Upper lobe of left lung (tissue), 6 donors: ENCODE measurements around the gene RASGEF1C. TPM values are rescaled to one million over a fixed set of nuclear protein-coding genes. Genes with fewer than 3 reads are reported as not detected.
A peak's percentile ranks its signal among the peaks of the same experiment; 100 is the strongest.

Experiments used
- ATAC-seq, 2 donors: fragments of 200-7000 bp; cut with Tn5 transposase; one replicate each; pipeline ENCODE4 v1.9.1; 2022; ENCODE audit warnings: mild to moderate bottlenecking in 2 of 2, moderate library complexity in 2 of 2; ENCODE audit not compliant: low FRiP score in 2 of 2
- DNase-seq, 2 donors: peaks; one replicate each; pipeline ENCODE4 v3.0.0-alpha.2; 2019 to 2020
- H3K27ac ChIP-seq, 4 donors: fragments of 200-600 bp; sonication (generic); one replicate each; pipeline ENCODE4 v1.5.1; 2016 to 2019
- H3K27me3 ChIP-seq, 4 donors: fragments of 200-600 bp; sonication (generic); one replicate each; pipeline ENCODE4 v1.5.1; 2017 to 2019
- H3K36me3 ChIP-seq, 4 donors: fragments of 200-600 bp; sonication (generic); one replicate each; pipeline ENCODE4 v1.5.1; 2016 to 2019
- H3K4me1 ChIP-seq, 4 donors: fragments of 200-600 bp; sonication (generic); one replicate each; pipeline ENCODE4 v1.5.1; 2018 to 2019
- H3K4me3 ChIP-seq, 4 donors: fragments of 200-600 bp; sonication (generic); one replicate each; pipeline ENCODE4 v1.5.1; 2017 to 2019; ENCODE audit warnings: mild to moderate bottlenecking in 2 of 4, moderate library complexity in 1 of 4
- H3K9me3 ChIP-seq, 4 donors: fragments of 200-600 bp; sonication (generic); one replicate each; pipeline ENCODE4 v1.5.1; 2018 to 2019
- EP300 ChIP-seq, 4 donors: sonication (generic); formaldehyde crosslinking; IDR thresholded peaks; one replicate each; pipeline ENCODE4 v1.5.1; 2017; ENCODE audit warnings: antibody characterized with exemption in 4 of 4, control low read depth in 2 of 4
- POLR2A ChIP-seq, 4 donors: fragments of 450-650 bp; IDR thresholded peaks; one replicate each; pipeline ENCODE4 v1.5.1; 2016 to 2017; ENCODE audit warnings: antibody characterized with exemption in 4 of 4, mild to moderate bottlenecking in 2 of 4
- POLR2AphosphoS5 ChIP-seq, 2 donors: sonication (generic); formaldehyde crosslinking; IDR thresholded peaks; one replicate each; pipeline ENCODE4 v1.5.1; 2017; ENCODE audit warnings: antibody characterized with exemption in 2 of 2
- WGBS, 2 donors: methylation state at CpG; one replicate each; pipeline ENCODE4 v1.1.5; 2017 to 2018; 5-methylcytosine and 5-hydroxymethylcytosine counted together
- total RNA-seq, 6 donors: library from RNA; depleted of rRNA in 4 of 6; stranded (reverse); fragments of >200 nt in 4 of 6; gene quantifications; one replicate each; pipeline versions ENCODE4 v1.1.0 to v1.2.1, GENCODE V29; 2016 to 2021
- TF ChIP-seq, protein P1 (sequence below), 6 experiments: fragments of 450-650 bp in 4 of 6; fragments of 200-600 bp in 2 of 6; sonication (generic) in 2 of 6; IDR thresholded peaks; one replicate each; pipeline ENCODE4 v1.5.1; 2016 to 2019; ENCODE audit warnings: antibody characterized with exemption in 6 of 6
- donor health status: DM: no; HTN: no; CAD: no; lungs with moderate emphysema.
- donor health status: DM: no; HTN: yes; CAD: no; lungs with severe emphysema.

The RASGEF1C gene
- total RNA-seq, 6 donors from 2014 or later, result not detected

DNA sequence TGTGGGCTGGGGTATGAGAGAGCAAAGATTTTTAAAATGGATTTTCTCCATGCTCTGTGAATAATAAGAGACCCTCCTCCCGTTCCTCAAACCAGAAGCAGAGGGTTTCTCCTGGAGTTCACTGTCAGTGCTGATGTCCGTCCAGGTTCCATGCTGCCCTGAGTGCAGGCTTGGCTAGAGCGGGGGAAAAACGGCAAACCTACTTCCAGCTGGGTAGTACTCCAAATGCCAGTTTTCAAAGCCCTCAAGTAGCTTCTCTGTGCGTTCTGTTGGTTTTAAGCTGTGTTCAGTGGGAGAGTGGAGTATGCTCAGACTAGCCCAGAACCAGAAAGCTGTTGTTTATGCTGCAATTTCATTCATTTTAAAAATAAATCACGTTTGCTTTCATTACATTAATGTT, 40.3 kb downstream of the RASGEF1C start:
- no peaks in the 10 kb centered on the region for H3K36me3 ChIP-seq
- no peak for ATAC-seq
- no peak for DNase-seq
- no peaks in the 10 kb centered on the region for H3K27me3 ChIP-seq
- no peak overlapping the region for H3K4me3 ChIP-seq
- no peak overlapping the region for H3K27ac ChIP-seq
- TF ChIP-seq POLR2AphosphoS5 (IDR thresholded peaks at IDR 0.05), result no peak
- TF ChIP-seq EP300 (IDR thresholded peaks at IDR 0.05), result no peak
- TF ChIP-seq, protein P1, sequence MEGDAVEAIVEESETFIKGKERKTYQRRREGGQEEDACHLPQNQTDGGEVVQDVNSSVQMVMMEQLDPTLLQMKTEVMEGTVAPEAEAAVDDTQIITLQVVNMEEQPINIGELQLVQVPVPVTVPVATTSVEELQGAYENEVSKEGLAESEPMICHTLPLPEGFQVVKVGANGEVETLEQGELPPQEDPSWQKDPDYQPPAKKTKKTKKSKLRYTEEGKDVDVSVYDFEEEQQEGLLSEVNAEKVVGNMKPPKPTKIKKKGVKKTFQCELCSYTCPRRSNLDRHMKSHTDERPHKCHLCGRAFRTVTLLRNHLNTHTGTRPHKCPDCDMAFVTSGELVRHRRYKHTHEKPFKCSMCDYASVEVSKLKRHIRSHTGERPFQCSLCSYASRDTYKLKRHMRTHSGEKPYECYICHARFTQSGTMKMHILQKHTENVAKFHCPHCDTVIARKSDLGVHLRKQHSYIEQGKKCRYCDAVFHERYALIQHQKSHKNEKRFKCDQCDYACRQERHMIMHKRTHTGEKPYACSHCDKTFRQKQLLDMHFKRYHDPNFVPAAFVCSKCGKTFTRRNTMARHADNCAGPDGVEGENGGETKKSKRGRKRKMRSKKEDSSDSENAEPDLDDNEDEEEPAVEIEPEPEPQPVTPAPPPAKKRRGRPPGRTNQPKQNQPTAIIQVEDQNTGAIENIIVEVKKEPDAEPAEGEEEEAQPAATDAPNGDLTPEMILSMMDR (IDR thresholded peaks at IDR 0.05), result no peak
- TF ChIP-seq POLR2A (IDR thresholded peaks at IDR 0.05), result no peak
- 75 to 76% methylated on average over 6 of the region's 6 CpGs for WGBS, 2 donors
- no peaks in the 10 kb centered on the region for H3K4me1 ChIP-seq
- H3K9me3 ChIP-seq, result no peaks in the 10 kb centered on the region

DNA sequence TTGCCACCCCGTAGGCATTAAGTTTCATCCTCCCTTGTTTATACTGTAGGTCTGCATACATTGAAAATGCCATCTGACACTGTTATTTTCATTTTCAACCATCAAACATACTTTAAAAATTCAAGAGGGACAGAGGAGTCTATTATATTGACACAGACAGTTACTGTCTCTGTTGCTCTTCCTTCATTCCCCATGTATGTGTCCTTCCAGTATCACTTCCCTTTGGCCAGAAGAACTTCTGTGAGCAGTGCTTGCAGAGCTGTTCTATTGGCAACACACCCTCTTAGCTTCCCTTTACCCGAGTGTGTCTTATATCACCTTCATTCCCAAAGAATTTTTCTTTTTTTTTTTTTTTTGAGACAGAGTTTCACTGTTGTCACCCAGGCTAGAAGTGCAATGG, 42.8 kb downstream of the RASGEF1C start:
- no peaks in the 10 kb centered on the region for H3K4me1 ChIP-seq
- no peak for DNase-seq
- H3K9me3 ChIP-seq, result no peaks in the 10 kb centered on the region
- no peaks in the 10 kb centered on the region for H3K36me3 ChIP-seq
- 56 to 62% methylated on average over 2 of the region's 2 CpGs for WGBS, 2 donors
- H3K4me3 ChIP-seq, result no peak overlapping the region
- no peaks in the 10 kb centered on the region for H3K27me3 ChIP-seq
- TF ChIP-seq, protein P1 (IDR thresholded peaks at IDR 0.05), result no peak
- no peak for TF ChIP-seq POLR2A (IDR thresholded peaks at IDR 0.05)
- no peak for TF ChIP-seq EP300 (IDR thresholded peaks at IDR 0.05)
- TF ChIP-seq POLR2AphosphoS5 (IDR thresholded peaks at IDR 0.05), result no peak
- ATAC-seq, result peak in 1 of 2 donors; percentile 59
- H3K27ac ChIP-seq, result no peak overlapping the region

DNA sequence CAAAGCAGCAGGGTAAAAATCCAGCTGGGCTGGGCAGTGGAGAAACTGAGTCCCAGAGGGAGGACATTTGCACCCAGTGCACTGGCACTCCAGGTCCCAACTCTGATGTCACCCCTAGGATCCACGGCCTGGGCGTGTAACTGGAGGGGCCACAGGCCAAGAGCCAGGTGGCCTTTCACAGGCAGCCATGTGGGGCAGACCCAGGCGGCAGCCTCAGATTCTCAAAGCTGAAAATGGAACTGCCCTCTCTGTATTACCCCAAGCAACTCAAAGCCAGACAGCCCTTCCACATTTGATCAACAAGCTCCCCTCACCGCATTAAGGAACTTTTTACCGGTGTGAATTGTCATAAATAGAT, 46.7 kb downstream of the RASGEF1C start:
- Histone ChIP-seq H3K27ac (no peak overlapping the region), H3K4me3 (no peak overlapping the region), H3K27me3 (no peaks in the 10 kb centered on the region), H3K36me3 (no peaks in the 10 kb centered on the region), H3K4me1 (no peaks in the 10 kb centered on the region), H3K9me3 (no peaks in the 10 kb centered on the region)
- 81 to 87% methylated on average over 5 of the region's 5 CpGs for WGBS, 2 donors
- ATAC-seq, result no peak
- no peak for TF ChIP-seq EP300 (IDR thresholded peaks at IDR 0.05)
- TF ChIP-seq POLR2A (IDR thresholded peaks at IDR 0.05), result no peak
- TF ChIP-seq, protein P1 (IDR thresholded peaks at IDR 0.05), result no peak
- TF ChIP-seq POLR2AphosphoS5 (IDR thresholded peaks at IDR 0.05), result no peak
- no peak for DNase-seq

DNA sequence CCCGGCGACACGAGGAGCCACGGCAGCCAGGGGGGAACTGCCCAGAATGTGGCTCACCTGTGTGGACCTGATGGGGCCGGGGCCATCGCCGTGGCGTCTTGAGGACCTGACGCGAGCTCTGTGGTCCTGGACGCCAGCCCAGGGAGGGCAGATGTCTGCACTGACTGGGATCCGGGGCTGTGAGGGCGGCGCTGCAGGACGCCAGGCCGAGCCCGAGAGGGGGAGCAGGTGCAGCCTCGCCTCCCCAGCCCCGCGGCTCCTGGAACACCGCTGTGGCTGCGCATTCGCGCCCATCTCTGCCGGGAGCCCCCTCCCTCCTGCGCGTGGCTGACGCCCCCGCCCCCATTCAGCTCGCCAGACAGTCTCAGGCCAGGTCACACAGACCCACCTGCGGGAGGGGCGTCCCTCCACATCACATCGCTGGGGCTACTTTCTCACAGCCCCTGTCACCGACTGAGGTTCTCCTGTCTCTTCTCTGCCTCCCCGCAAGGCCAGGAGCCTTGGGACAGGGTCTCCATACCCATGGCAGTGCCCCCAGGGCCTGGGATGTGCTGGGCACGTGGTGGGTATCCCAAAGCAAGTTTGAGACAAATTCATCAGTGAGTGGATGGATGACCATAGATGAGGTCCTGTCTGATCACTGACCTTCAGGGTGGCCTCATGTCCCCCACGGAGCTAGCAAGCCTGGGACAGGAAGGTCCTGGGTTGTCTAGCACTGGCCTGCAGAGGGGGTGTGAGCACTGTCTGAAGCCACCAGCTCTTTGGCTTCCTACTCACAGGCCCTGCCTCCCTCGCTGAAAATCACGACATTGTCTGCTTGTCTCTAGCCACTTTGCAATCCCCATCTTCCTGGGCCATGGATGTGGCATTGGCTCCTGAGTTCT, 47.3 kb downstream of the RASGEF1C start:
- TF ChIP-seq, protein P1 (IDR thresholded peaks at IDR 0.05), result no peak
- no peak for TF ChIP-seq POLR2AphosphoS5 (IDR thresholded peaks at IDR 0.05)
- no peak for TF ChIP-seq POLR2A (IDR thresholded peaks at IDR 0.05)
- no peak for TF ChIP-seq EP300 (IDR thresholded peaks at IDR 0.05)
- WGBS, 2 donors, result 78 to 86% methylated on average over 16 to 34 of the region's 39 CpGs
- peak; percentile 44 to 50 for ATAC-seq

DNA sequence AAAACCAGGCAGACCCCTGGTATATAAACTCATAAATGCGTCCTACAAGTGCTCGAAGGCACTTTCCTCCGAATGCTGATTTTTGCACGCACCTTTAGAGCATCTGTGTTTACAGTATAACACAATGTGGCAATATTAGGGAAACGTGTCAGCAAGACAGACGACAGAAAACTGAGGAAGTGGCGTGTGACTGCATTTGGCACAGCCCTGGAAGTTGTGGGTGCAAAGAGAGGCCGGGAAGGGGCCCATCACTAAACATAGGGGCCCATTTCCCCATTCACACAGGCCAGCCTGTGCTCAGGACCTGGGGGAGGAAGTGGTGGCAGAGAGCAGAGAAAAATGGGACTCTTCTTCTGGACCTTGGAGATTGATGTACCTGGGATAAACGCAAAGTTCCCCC, 48.2 kb downstream of the RASGEF1C start:
- TF ChIP-seq EP300 (IDR thresholded peaks at IDR 0.05) (no peak), POLR2A (IDR thresholded peaks at IDR 0.05) (no peak), POLR2AphosphoS5 (IDR thresholded peaks at IDR 0.05) (no peak)
- TF ChIP-seq, protein P1 (IDR thresholded peaks at IDR 0.05), result no peak
- DNase-seq (no peak), ATAC-seq (peak; percentile 42 to 83)
- Histone ChIP-seq H3K4me1 (no peaks in the 10 kb centered on the region), H3K4me3 (no peak overlapping the region), H3K27ac (no peak overlapping the region), H3K9me3 (no peaks in the 10 kb centered on the region), H3K27me3 (no peaks in the 10 kb centered on the region), H3K36me3 (no peaks in the 10 kb centered on the region)
- WGBS, 2 donors, result 31 to 32% methylated on average over 9 of the region's 9 CpGs

More for the DNA sequence above, 47.3 kb downstream of the RASGEF1C start:
- Histone ChIP-seq H3K27ac (no peak overlapping the region), H3K27me3 (no peaks in the 10 kb centered on the region), H3K4me3 (no peak overlapping the region), H3K4me1 (no peaks in the 10 kb centered on the region), H3K9me3 (no peaks in the 10 kb centered on the region), H3K36me3 (no peaks in the 10 kb centered on the region)
- peak in 1 of 2 donors; percentile 84 for DNase-seq
